Measurements from ENCODE around the gene ZNF784. TPM values are rescaled to one million over a fixed set of nuclear protein-coding genes. Genes with fewer than 3 reads are reported as not detected.

Gene ZNF784
- total and polyA plus RNA-seq, 2 experiments from 2014 or later = 5.5 to 7.2 TPM

DNA sequence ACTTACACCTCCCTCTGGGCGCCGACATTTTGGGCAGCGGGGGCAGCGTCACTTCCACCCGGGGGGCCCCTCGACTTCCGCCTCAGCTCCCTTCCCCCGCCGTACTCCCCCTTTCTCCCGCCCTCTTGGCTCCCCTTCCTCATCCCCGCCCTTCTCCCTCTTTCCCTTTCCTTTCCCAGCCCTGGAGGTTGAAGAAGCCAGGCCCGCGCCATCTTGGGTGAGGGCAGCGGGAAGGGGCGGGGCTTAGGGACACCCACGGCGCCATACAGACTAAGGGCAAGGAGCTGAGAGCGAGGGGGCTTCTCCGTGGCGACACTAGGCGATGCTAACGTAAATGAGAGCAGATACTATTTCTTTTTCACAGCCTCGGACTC, 24.9 kb downstream of the ZNF784 start, which contains the start of gene FIZ1:
Gene FIZ1, minus strand, starts transcription at position 50 of the 374 bp plus-strand sequence. CDS start 1,652 bp downstream, outside the sequence.
- Histone ChIP-seq H3K4me2 (peak within 1 kb of the TSS; percentile 93), H2AFZ (peak within 1 kb of the TSS; percentile 75), H3K4me1 (ENCODE audit: insufficient read depth) (peaks cover 13% of the 10 kb centered on the region), H3K79me2 (peaks cover 5% of the 10 kb centered on the region), H3K9me2 (replicated peaks; ENCODE audit: insufficient read depth) (no peaks in the 10 kb centered on the region), H3K36me3 (replicated peaks; ENCODE audit: insufficient read depth, low read depth) (no peaks in the 10 kb centered on the region), H3K27ac (peak within 1 kb of the TSS; percentile 98), H3K4me3 (peak within 1 kb of the TSS; percentile 83), H3K9me3 (ENCODE audit: low read depth) (no peaks in the 10 kb centered on the region), H3K27me3 (no peaks in the 10 kb centered on the region), H4K20me1 (ENCODE audit: insufficient read depth, poor library complexity, severe bottlenecking) (no peaks in the 10 kb centered on the region)
- TF ChIP-seq, protein P1, sequence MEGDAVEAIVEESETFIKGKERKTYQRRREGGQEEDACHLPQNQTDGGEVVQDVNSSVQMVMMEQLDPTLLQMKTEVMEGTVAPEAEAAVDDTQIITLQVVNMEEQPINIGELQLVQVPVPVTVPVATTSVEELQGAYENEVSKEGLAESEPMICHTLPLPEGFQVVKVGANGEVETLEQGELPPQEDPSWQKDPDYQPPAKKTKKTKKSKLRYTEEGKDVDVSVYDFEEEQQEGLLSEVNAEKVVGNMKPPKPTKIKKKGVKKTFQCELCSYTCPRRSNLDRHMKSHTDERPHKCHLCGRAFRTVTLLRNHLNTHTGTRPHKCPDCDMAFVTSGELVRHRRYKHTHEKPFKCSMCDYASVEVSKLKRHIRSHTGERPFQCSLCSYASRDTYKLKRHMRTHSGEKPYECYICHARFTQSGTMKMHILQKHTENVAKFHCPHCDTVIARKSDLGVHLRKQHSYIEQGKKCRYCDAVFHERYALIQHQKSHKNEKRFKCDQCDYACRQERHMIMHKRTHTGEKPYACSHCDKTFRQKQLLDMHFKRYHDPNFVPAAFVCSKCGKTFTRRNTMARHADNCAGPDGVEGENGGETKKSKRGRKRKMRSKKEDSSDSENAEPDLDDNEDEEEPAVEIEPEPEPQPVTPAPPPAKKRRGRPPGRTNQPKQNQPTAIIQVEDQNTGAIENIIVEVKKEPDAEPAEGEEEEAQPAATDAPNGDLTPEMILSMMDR (IDR thresholded peaks at IDR 0.05; ENCODE audit: poor library complexity) = no peak
- TF ChIP-seq EZH2phosphoT487 (IDR thresholded peaks at IDR 0.05; ENCODE audit: low read depth, severe bottlenecking, unreplicated experiment) = no peak
- no peak for TF ChIP-seq EZH2 (IDR thresholded peaks at IDR 0.05; ENCODE audit: borderline replicate concordance)
- DNase-seq (ENCODE audit: low spot score) = peak; percentile 99
- WGBS (ENCODE audit: low lambda C conversion rate, missing lambda C conversion rate) = 2% methylated on average over 13 of the region's 23 CpGs

DNA sequence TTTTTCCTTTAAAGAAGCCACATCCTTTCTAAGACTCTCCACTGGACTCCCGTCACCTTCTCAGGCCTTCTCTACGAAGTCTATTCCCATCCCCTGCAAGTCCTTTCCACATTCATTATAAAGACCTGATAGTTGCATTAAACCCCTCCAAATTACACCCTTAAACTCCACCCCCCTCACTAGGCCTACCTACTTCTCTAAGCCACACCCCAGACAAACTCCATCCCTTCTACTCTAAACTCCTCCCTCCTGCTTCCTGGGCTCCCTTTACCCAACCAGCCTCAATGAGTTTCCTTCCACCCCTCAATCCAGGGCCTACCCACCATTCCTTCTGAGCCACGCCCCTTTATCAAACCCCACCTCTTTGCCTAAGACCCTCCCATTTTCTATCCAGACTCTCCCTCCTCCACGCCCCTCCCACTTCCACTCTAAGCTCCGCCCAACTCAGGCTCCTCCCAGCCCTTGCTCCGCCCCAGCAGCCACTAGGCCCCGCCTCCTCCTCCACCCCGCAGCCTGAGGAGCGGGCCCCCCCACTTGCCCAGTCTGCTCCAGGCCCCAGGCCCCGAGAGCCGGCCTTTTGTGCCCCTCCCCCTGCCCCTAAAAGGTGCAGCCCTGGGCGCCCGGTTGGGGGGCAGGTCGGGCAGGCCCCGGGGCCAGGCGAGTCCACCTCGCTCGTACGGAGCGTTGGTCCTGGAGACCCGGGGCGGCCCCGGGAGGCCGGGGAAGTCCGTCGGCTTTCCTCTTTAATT, 25.5 kb downstream of the ZNF784 start:
- peaks cover 7% of the 10 kb centered on the region for H3K4me1 ChIP-seq (ENCODE audit: insufficient read depth)
- TF ChIP-seq, protein P1 (IDR thresholded peaks at IDR 0.05; ENCODE audit: poor library complexity) = no peak
- TF ChIP-seq EZH2 (IDR thresholded peaks at IDR 0.05; ENCODE audit: borderline replicate concordance) (no peak), EZH2phosphoT487 (IDR thresholded peaks at IDR 0.05; ENCODE audit: low read depth, severe bottlenecking, unreplicated experiment) (no peak)
- H3K4me3 ChIP-seq = peak overlapping the region; percentile 68
- peak overlapping the region; percentile 98 for H3K27ac ChIP-seq
- peak overlapping the region; percentile 48 for H2AFZ ChIP-seq
- no peaks in the 10 kb centered on the region for H4K20me1 ChIP-seq (ENCODE audit: insufficient read depth, poor library complexity, severe bottlenecking)
- H3K9me2 ChIP-seq (replicated peaks; ENCODE audit: insufficient read depth) = no peaks in the 10 kb centered on the region
- WGBS (ENCODE audit: low lambda C conversion rate, missing lambda C conversion rate) = 61% methylated on average over 3 of the region's 26 CpGs
- peaks cover 5% of the 10 kb centered on the region for H3K79me2 ChIP-seq
- H3K36me3 ChIP-seq (replicated peaks; ENCODE audit: insufficient read depth, low read depth) = no peaks in the 10 kb centered on the region
- no peaks in the 10 kb centered on the region for H3K27me3 ChIP-seq
- DNase-seq (ENCODE audit: low spot score) = peak; percentile 97
- H3K9me3 ChIP-seq (ENCODE audit: low read depth) = no peaks in the 10 kb centered on the region
- H3K4me2 ChIP-seq = peak overlapping the region; percentile 67

DNA sequence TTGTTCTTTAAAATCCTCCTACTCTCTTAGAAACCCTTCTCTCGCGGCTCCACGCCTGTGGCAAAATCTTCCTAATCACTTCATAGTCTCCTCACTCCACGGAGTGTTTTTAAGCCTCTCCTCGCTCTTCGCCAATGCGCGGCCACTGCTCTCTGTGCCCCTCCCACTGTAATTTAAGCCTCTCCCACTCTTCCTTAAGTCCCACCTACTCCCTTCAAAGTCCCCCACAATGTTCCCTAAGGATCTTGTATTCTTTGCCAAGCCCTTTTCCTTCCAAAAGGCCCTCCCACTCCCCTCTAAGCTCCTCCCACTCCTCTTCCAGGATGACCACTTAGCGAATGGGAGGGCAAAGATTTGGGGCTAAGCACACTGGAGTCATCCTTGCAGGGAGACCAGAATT, 26.3 kb downstream of the ZNF784 start:
- Histone ChIP-seq H3K79me2 (peaks cover 5% of the 10 kb centered on the region), H4K20me1 (ENCODE audit: insufficient read depth, poor library complexity, severe bottlenecking) (no peaks in the 10 kb centered on the region), H3K4me3 (no peak overlapping the region), H3K36me3 (replicated peaks; ENCODE audit: insufficient read depth, low read depth) (no peaks in the 10 kb centered on the region), H3K9me3 (ENCODE audit: low read depth) (no peaks in the 10 kb centered on the region), H3K27ac (no peak overlapping the region), H3K27me3 (no peaks in the 10 kb centered on the region), H3K9me2 (replicated peaks; ENCODE audit: insufficient read depth) (no peaks in the 10 kb centered on the region), H3K4me2 (no peak overlapping the region), H3K4me1 (ENCODE audit: insufficient read depth) (peaks cover 6% of the 10 kb centered on the region), H2AFZ (no peak overlapping the region)
- WGBS (ENCODE audit: low lambda C conversion rate, missing lambda C conversion rate) = 93% methylated on average over 9 of the region's 9 CpGs
- DNase-seq (ENCODE audit: low spot score) = no peak
- TF ChIP-seq EZH2phosphoT487 (IDR thresholded peaks at IDR 0.05; ENCODE audit: low read depth, severe bottlenecking, unreplicated experiment) (no peak), EZH2 (IDR thresholded peaks at IDR 0.05; ENCODE audit: borderline replicate concordance) (no peak)
- TF ChIP-seq, protein P1 (IDR thresholded peaks at IDR 0.05; ENCODE audit: poor library complexity) = no peak
